Transverse colon (tissue), 4 donors: ENCODE data around the gene CEP83. TPM values are rescaled to one million over a fixed set of nuclear protein-coding genes. Genes with fewer than 3 reads are reported as not detected.

ENCODE experiments used
- DNase-seq: peaks from one replicate; pipeline ENCODE4 v3.0.0-alpha.2; 2019
- H3K27ac ChIP-seq, 4 donors: fragments of 200-600 bp; sonication (generic); 2 replicates each; pipeline ENCODE4 v1.5.1; 2016 to 2018; ENCODE audit warnings: inconsistent platforms in 4 of 4
- H3K27me3 ChIP-seq: fragments of 200-600 bp; sonication (generic); 2 replicates; pipeline ENCODE4 v1.5.1; 2017; ENCODE audit warnings: inconsistent platforms
- H3K36me3 ChIP-seq, 4 donors: fragments of 200-600 bp; sonication (generic); 2 replicates each; pipeline ENCODE4 v1.5.1; 2017 to 2019; ENCODE audit warnings: inconsistent platforms in 4 of 4
- H3K4me1 ChIP-seq, 4 donors: fragments of 200-600 bp; sonication (generic); 2 replicates each; pipeline ENCODE4 v1.5.1; 2017 to 2020; ENCODE audit warnings: inconsistent platforms in 4 of 4
- H3K4me3 ChIP-seq, 4 donors: fragments of 200-600 bp; sonication (generic); 1 replicate in 1 of 4; 2 replicates in 3 of 4; pipeline versions ENCODE4 v1.5.1 to v1.6.1; 2017 to 2019; ENCODE audit warnings: inconsistent platforms in 4 of 4
- H3K9me3 ChIP-seq, 2 donors: fragments of 200-600 bp; sonication (generic); 2 replicates each; pipeline ENCODE4 v1.5.1; 2017 to 2019; ENCODE audit warnings: inconsistent platforms in 2 of 2
- EP300 ChIP-seq: sonication (generic); formaldehyde crosslinking; IDR thresholded peaks from one replicate; pipeline ENCODE4 v1.6.1; 2017; ENCODE audit warnings: antibody characterized with exemption, low read depth
- POLR2A ChIP-seq: fragments of 450-650 bp; IDR thresholded peaks from one replicate; pipeline ENCODE4 v1.6.1; 2016; ENCODE audit warnings: antibody characterized with exemption, mild to moderate bottlenecking, moderate library complexity
- POLR2AphosphoS5 ChIP-seq, 3 donors: sonication (generic); formaldehyde crosslinking; IDR thresholded peaks; one replicate each; pipeline ENCODE4 v1.6.1; 2016; ENCODE audit warnings: antibody characterized with exemption in 3 of 3
- WGBS, 2 donors: methylation state at CpG; one replicate each; pipeline ENCODE4 v1.1.5; 2018; ENCODE audit warnings: low coverage in 1 of 2; 5-methylcytosine and 5-hydroxymethylcytosine counted together
- in situ Hi-C, 4 donors: fragments of 200-750 bp; cut with MboI; loops; one replicate each; pipeline versions ENCODE4 v1.15.0 to v1.15.1; 2017; ENCODE audit warnings: low sequenced_read_pairs in 3 of 4, low pct_ligation_motif_present in 1 of 4, low pct_unique_long_range_greater_than_20kb in 1 of 4
- intact Hi-C: fragments of 100-400 bp; cut with DNase I; formaldehyde crosslinking; loops from one replicate; pipeline ENCODE4 v1.15.1; 2023; ENCODE audit warnings: low total_unique reads
- total RNA-seq, 4 donors: library from RNA; depleted of rRNA; stranded (reverse); fragments of >200 nt; gene quantifications; one replicate each; pipeline ENCODE4 v1.1.0, GENCODE V29; 2016
- TF ChIP-seq, protein P1 (sequence below), 5 experiments: fragments of 200-600 bp in 3 of 5; fragments of 450-650 bp in 2 of 5; sonication (generic) in 3 of 5; IDR thresholded peaks; 1 replicate in 2 of 5; 2 replicates in 3 of 5; pipeline ENCODE4 v1.5.1; 2016 to 2017; ENCODE audit warnings: antibody characterized with exemption in 5 of 5, inconsistent platforms in 3 of 5, mild to moderate bottlenecking in 2 of 5, moderate library complexity in 1 of 5

Gene CEP83
- total RNA-seq, 4 donors from 2014 or later = 3.0 to 104 (median 17.0) TPM

DNA sequence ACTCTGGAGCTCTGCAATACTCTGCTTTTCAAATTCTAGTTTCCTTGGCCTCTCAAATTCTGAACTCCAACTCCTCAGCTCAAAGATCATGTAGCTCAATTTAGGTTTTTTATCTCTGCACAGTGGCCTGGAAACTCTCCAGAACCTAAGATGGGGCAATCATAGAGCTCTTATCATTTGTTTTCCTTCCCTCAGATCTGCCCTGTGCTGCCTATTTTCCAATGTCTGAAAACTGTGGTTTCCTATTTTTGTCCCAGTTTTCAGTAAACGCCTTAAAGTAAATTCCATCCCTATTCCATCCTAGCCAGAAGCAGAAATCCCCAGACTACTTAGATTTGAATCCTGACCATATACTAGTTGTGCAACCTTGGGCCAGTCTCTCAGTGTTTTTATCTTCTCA, 73.2 kb downstream of the CEP83 start:
- Histone ChIP-seq H3K27me3 (no peaks in the 10 kb centered on the region), H3K4me1 (no peaks in the 10 kb centered on the region), H3K27ac (no peak overlapping the region), H3K36me3 (peaks cover 0 to 16% (median 4%) of the 10 kb centered on the region in 4 donors), H3K4me3 (no peak overlapping the region), H3K9me3 (peaks cover 8 to 12% of the 10 kb centered on the region in 2 donors)
- intact Hi-C loops (no loop called here), in situ Hi-C loops (no loop called here)
- 76 to 78% methylated on average over 1 of the region's 1 CpG for WGBS, 2 donors
- no peak for TF ChIP-seq EP300
- TF ChIP-seq, protein P1, sequence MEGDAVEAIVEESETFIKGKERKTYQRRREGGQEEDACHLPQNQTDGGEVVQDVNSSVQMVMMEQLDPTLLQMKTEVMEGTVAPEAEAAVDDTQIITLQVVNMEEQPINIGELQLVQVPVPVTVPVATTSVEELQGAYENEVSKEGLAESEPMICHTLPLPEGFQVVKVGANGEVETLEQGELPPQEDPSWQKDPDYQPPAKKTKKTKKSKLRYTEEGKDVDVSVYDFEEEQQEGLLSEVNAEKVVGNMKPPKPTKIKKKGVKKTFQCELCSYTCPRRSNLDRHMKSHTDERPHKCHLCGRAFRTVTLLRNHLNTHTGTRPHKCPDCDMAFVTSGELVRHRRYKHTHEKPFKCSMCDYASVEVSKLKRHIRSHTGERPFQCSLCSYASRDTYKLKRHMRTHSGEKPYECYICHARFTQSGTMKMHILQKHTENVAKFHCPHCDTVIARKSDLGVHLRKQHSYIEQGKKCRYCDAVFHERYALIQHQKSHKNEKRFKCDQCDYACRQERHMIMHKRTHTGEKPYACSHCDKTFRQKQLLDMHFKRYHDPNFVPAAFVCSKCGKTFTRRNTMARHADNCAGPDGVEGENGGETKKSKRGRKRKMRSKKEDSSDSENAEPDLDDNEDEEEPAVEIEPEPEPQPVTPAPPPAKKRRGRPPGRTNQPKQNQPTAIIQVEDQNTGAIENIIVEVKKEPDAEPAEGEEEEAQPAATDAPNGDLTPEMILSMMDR (IDR thresholded peaks at IDR 0.05) = no peak
- no peak for TF ChIP-seq POLR2A
- no peak for TF ChIP-seq POLR2AphosphoS5 (IDR thresholded peaks at IDR 0.05)
- no peak for DNase-seq

DNA sequence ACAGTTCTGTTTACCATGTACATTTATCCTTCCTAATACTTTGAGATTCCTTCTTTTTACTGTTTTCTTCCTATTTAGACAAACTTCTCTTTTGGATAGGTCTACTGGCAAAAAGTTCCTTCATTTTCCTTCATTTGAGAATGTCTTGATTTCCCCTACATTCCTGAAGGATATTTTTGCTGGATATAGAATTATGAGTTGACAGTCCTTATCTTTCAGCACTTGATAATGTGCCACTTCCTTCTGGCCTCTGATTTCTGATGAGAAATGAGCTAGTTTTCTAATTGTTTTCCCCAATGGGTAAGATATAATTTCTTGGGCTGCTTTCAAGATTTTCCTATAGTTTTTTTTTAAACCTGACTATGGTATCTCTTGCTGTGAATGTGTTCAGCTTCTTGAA, 75.6 kb downstream of the CEP83 start:
- Histone ChIP-seq H3K4me3 (no peak overlapping the region), H3K27me3 (no peaks in the 10 kb centered on the region), H3K27ac (no peak overlapping the region), H3K9me3 (peaks cover 8 to 12% of the 10 kb centered on the region in 2 donors), H3K4me1 (no peaks in the 10 kb centered on the region), H3K36me3 (peaks cover 0 to 16% (median 4%) of the 10 kb centered on the region in 4 donors)
- intact Hi-C loops (no loop called here), in situ Hi-C loops (no loop called here)
- no peak for DNase-seq
- no peak for TF ChIP-seq EP300
- TF ChIP-seq POLR2A = no peak
- no peak for TF ChIP-seq POLR2AphosphoS5 (IDR thresholded peaks at IDR 0.05)
- TF ChIP-seq, protein P1 (IDR thresholded peaks at IDR 0.05) = no peak

DNA sequence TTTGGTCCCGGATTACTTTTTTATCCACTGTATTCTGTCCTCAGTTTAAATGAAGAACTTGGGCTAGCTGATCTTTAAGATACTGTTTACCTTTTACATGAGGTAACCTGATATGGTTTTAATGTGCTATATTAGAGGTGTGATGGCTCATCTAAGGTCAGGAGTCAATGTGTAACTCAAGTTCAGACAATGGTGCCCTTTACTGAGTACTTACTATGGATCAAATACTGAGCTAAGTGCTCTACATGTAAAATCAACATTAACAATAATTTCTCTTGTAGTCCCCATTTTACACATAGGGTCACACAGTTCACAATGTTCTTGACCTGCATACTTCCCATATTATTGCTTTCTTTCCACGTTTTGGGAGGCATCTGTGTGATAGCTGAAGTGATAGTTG, 79.2 kb downstream of the CEP83 start:
- Histone ChIP-seq H3K4me1 (no peaks in the 10 kb centered on the region), H3K9me3 (peaks cover 8 to 12% of the 10 kb centered on the region in 2 donors), H3K36me3 (peaks cover 0 to 14% (median 2%) of the 10 kb centered on the region in 4 donors), H3K27me3 (no peaks in the 10 kb centered on the region), H3K4me3 (no peak overlapping the region), H3K27ac (no peak overlapping the region)
- intact Hi-C loops (no loop called here), in situ Hi-C loops (no loop called here)
- 23 to 53% methylated on average over 2 of the region's 2 CpGs for WGBS, 2 donors
- DNase-seq = no peak
- TF ChIP-seq, protein P1 (IDR thresholded peaks at IDR 0.05) = no peak
- TF ChIP-seq EP300 (no peak), POLR2AphosphoS5 (IDR thresholded peaks at IDR 0.05) (no peak), POLR2A (no peak)

DNA sequence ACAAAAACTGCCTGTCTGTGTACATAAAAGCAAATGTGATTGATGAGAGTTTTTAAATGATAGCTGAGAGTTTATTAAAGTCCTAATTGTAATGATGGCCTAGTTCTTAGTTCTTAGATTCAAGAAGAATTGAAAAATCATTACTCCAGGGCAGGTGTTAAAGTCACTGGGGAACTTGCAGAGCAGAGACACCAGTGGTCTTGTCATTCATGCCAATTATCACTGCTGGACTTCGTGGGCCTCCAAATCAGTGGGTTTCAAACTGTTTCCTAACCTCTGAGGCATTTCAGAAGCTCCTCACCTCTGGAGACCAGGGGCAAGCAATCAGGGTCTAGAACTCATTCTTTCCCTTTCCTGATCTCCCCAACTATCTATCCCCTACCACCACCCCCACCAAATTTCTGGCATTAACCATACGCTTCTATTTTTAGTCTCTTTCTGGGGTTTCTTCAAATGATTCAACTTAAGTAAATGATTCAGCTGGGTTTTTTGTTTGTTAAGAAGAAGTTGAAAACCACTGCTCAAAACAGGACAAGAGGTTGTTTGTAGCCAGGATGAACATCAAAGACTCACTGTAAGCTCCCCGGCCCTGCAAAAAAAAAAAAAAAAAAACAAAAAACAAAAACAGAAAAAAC, 80.1 kb downstream of the CEP83 start:
- no peak for DNase-seq
- peaks cover 0 to 4% (median 0%) of the 10 kb centered on the region in 4 donors for H3K36me3 ChIP-seq
- H3K9me3 ChIP-seq = peaks cover 8 to 9% of the 10 kb centered on the region in 2 donors
- WGBS, 2 donors = 56 to 67% methylated on average over 3 of the region's 3 CpGs
- intact Hi-C loops = no loop called here
- H3K4me1 ChIP-seq = no peaks in the 10 kb centered on the region
- in situ Hi-C loops = no loop called here
- TF ChIP-seq POLR2A (no peak), EP300 (no peak), POLR2AphosphoS5 (IDR thresholded peaks at IDR 0.05) (no peak)
- TF ChIP-seq, protein P1 (IDR thresholded peaks at IDR 0.05) = no peak
- H3K27ac ChIP-seq = no peak overlapping the region
- H3K4me3 ChIP-seq = no peak overlapping the region
- no peaks in the 10 kb centered on the region for H3K27me3 ChIP-seq
